Measurements from ENCODE around the gene TBC1D9.

- TF ChIP-seq EZH2phosphoT487 (IDR thresholded peaks at IDR 0.05; ENCODE audit: borderline replicate concordance, low read length) (no peak), CTCF (IDR thresholded peaks at IDR 0.05; ENCODE audit: low read depth, low read length, poor library complexity, severe bottlenecking) (no peak)
Observed at GRCh38 chr4:140735317-140735716, 20.9 kb downstream of the TBC1D9 start.

Data from DOHH2 (cell line).